Left kidney (tissue), 2 donors: ENCODE measurements around the gene GPR183. TPM values are rescaled to one million over a fixed set of nuclear protein-coding genes. Genes with fewer than 3 reads are reported as not detected.

Source experiments
- DNase-seq: peaks from one replicate; pipeline ENCODE4 v3.0.0-alpha.2; 2013
- polyA plus RNA-seq: library from polyadenylated mRNA; unstranded; fragments of 120-200 nt; gene quantifications from one replicate; pipeline ENCODE4 v1.2.1, GENCODE V29; 2013; ENCODE audit not compliant: insufficient read length

The GPR183 gene
- polyA plus RNA-seq, 1 donor: 2.3 TPM

- no peak for DNase-seq
Observed at GRCh38 chr13:99312493-99312883, 5.3 kb upstream of the GPR183 start.

- DNase-seq: no peak
Observed at GRCh38 chr13:99311748-99312492, 4.7 kb upstream of the GPR183 start.

GRCh38 chr13:99311137-99311536 is 3.9 kb upstream of the GPR183 start:
- DNase-seq: no peak

GRCh38 chr13:99310382-99311031 is 3.3 kb upstream of the GPR183 start:
- no peak for DNase-seq

GRCh38 chr13:99308471-99309087 is 1.4 kb upstream of the GPR183 start:
- no peak for DNase-seq

- DNase-seq: no peak
Observed at GRCh38 chr13:99307648-99308339, 595 bp upstream of the GPR183 start.

GRCh38 chr13:99305566-99305965 is 1.6 kb downstream of the GPR183 start:
- no peak for DNase-seq

GRCh38 chr13:99305158-99305557 is 2.0 kb downstream of the GPR183 start:
- no peak for DNase-seq

- no peak for DNase-seq
Observed at GRCh38 chr13:99304541-99304940, 2.7 kb downstream of the GPR183 start.

GRCh38 chr13:99303863-99304521 is 3.2 kb downstream of the GPR183 start:
- DNase-seq: no peak

- DNase-seq: no peak
Observed at GRCh38 chr13:99302637-99303505, 4.3 kb downstream of the GPR183 start.

- no peak for DNase-seq
Observed at GRCh38 chr13:99301913-99302636, 5.1 kb downstream of the GPR183 start.

GRCh38 chr13:99301056-99301838 is 6.0 kb downstream of the GPR183 start:
- no peak for DNase-seq

GRCh38 chr13:99299920-99300341 is 7.3 kb downstream of the GPR183 start:
- no peak for DNase-seq

- no peak for DNase-seq
Observed at GRCh38 chr13:99299256-99299919, 7.8 kb downstream of the GPR183 start.

GRCh38 chr13:99298056-99298455 is 9.1 kb downstream of the GPR183 start:
- no peak for DNase-seq

- DNase-seq: no peak
Observed at GRCh38 chr13:99297331-99297730, 9.9 kb downstream of the GPR183 start.

- no peak for DNase-seq
Observed at GRCh38 chr13:99296398-99296797, 10.8 kb downstream of the GPR183 start.
